Astrocyte (in vitro differentiated cells and primary cell): ENCODE results near the gene IQCM. TPM values are rescaled to one million over a fixed set of nuclear protein-coding genes. Genes with fewer than 3 reads are reported as not detected.
A peak's percentile ranks its signal among the peaks of the same experiment; 100 is the strongest.

Experiments
- DNase-seq: peaks from one replicate; pipeline ENCODE4 v3.0.0-alpha.2; 2010; ENCODE audit warnings: low read depth
- FAIRE-seq: peaks from 2 replicates; lab custom pipeline; 2011; peaks lifted over from hg19 to GRCh38; lab: Jason Lieb, UNC
- H2AFZ ChIP-seq: 2 replicates; pipeline ENCODE4 v1.6.0; 2012; ENCODE audit warnings: low read depth, low read length, inconsistent platforms
- H3K27ac ChIP-seq: 2 replicates; pipeline ENCODE4 v1.5.1; 2011; ENCODE audit warnings: low read depth, low read length, inconsistent platforms
- H3K27me3 ChIP-seq: 2 replicates; pipeline ENCODE4 v1.6.0; 2011; ENCODE audit warnings: low read length, inconsistent platforms; ENCODE audit not compliant: insufficient read depth
- H3K36me3 ChIP-seq: 2 replicates; pipeline ENCODE4 v1.5.1; 2011; ENCODE audit warnings: low read length, inconsistent platforms; ENCODE audit not compliant: insufficient read depth
- H3K4me1 ChIP-seq: 2 replicates; pipeline ENCODE4 v1.5.1; 2011; ENCODE audit warnings: low read length, inconsistent platforms; ENCODE audit not compliant: insufficient read depth
- H3K4me2 ChIP-seq: 2 replicates; pipeline ENCODE4 v1.6.0; 2012; ENCODE audit warnings: low read length, inconsistent platforms
- H3K4me3 ChIP-seq: 2 replicates; pipeline ENCODE4 v1.5.1; 2011; ENCODE audit warnings: low read depth, mild to moderate bottlenecking, low read length, inconsistent platforms; ENCODE audit not compliant: insufficient read depth
- H3K79me2 ChIP-seq: 2 replicates; pipeline ENCODE4 v1.6.0; 2012; ENCODE audit warnings: mild to moderate bottlenecking, low read length, inconsistent platforms; ENCODE audit not compliant: insufficient read depth
- H3K9ac ChIP-seq: 2 replicates; pipeline ENCODE4 v1.6.0; 2012; ENCODE audit warnings: mild to moderate bottlenecking, low read length, inconsistent platforms
- H3K9me3 ChIP-seq: 2 replicates; pipeline ENCODE4 v1.5.1; 2012; ENCODE audit warnings: low read depth, mild to moderate bottlenecking, low read length, inconsistent platforms; ENCODE audit not compliant: insufficient read depth
- H4K20me1 ChIP-seq: 2 replicates; pipeline ENCODE4 v1.6.0; 2012; ENCODE audit warnings: low read length, inconsistent platforms; ENCODE audit not compliant: insufficient read depth
- H3K27ac Mint-ChIP-seq: one replicate; pipeline ENCODE4 v1.8.0; 2021; ENCODE audit warnings: mild to moderate bottlenecking, mixed read lengths; ENCODE audit not compliant: unreplicated experiment
- H3K27me3 Mint-ChIP-seq: one replicate; pipeline ENCODE4 v1.8.0; 2021; ENCODE audit warnings: low read depth, mixed read lengths; ENCODE audit not compliant: unreplicated experiment
- H3K36me3 Mint-ChIP-seq: one replicate; pipeline ENCODE4 v1.8.0; 2021; ENCODE audit warnings: low read depth, mixed read lengths; ENCODE audit not compliant: unreplicated experiment
- H3K4me1 Mint-ChIP-seq: one replicate; pipeline ENCODE4 v1.8.0; 2021; ENCODE audit warnings: low read depth, mixed read lengths; ENCODE audit not compliant: unreplicated experiment
- H3K4me3 Mint-ChIP-seq: one replicate; pipeline ENCODE4 v1.8.0; 2021; ENCODE audit warnings: mild to moderate bottlenecking, moderate library complexity, mixed read lengths; ENCODE audit not compliant: unreplicated experiment
- H3K9me3 Mint-ChIP-seq: one replicate; pipeline ENCODE4 v1.8.0; 2021; ENCODE audit warnings: mild to moderate bottlenecking, mixed read lengths; ENCODE audit not compliant: unreplicated experiment
- EZH2 ChIP-seq: IDR thresholded peaks from 2 replicates; pipeline ENCODE4 v1.6.1; 2012; ENCODE audit warnings: mild to moderate bottlenecking, low read length, inconsistent platforms; ENCODE audit not compliant: insufficient read depth
- total RNA-seq: library from RNA; stranded (reverse); gene quantifications from 2 replicates; pipeline ENCODE4 v1.2.1, GENCODE V29; 2021
- TF ChIP-seq, protein P1 (sequence below): IDR thresholded peaks from 2 replicates; pipeline ENCODE4 v1.5.1; 2011; ENCODE audit warnings: low read depth, mild to moderate bottlenecking, inconsistent platforms, low read length, moderate library complexity; ENCODE audit not compliant: insufficient read depth

The IQCM gene
- total RNA-seq, 1 donor from 2014 or later: 0.11 TPM

DNA sequence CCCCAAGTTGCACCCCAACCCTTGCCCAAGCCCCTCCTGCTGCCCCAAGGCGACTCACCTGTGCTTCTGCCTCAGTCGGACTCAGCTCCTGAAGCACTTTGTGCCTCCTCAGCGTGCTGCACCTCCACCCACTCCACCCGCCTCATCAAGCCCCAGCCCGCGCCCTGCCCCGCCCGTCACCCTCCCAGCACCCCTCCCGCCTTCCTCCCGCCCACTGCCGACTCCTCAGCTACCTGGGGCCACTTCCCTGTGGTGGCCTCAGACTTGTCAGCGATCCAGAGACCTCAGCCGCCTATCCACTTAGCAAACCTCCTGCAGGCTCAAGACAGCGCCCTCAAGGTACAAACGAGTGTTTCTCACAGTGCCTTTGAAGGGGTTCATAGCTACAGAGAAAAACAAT is 19.6 kb upstream of the IQCM start:
- Mint-ChIP-seq H3K27ac (no peak overlapping the region), H3K4me1 (peaks cover 8% of the 10 kb centered on the region), H3K9me3 (peaks cover 4% of the 10 kb centered on the region), H3K27me3 (no peaks in the 10 kb centered on the region), H3K36me3 (no peaks in the 10 kb centered on the region), H3K4me3 (no peak overlapping the region)
- Histone ChIP-seq H3K79me2 (no peaks in the 10 kb centered on the region), H3K4me1 (no peaks in the 10 kb centered on the region), H3K4me3 (no peak overlapping the region), H4K20me1 (no peaks in the 10 kb centered on the region), H3K9me3 (no peaks in the 10 kb centered on the region), H3K4me2 (no peak overlapping the region), H3K9ac (no peak overlapping the region), H3K36me3 (no peaks in the 10 kb centered on the region), H3K27me3 (no peaks in the 10 kb centered on the region), H2AFZ (no peak overlapping the region), H3K27ac (no peak overlapping the region)
- no peak for TF ChIP-seq EZH2
- TF ChIP-seq, protein P1, sequence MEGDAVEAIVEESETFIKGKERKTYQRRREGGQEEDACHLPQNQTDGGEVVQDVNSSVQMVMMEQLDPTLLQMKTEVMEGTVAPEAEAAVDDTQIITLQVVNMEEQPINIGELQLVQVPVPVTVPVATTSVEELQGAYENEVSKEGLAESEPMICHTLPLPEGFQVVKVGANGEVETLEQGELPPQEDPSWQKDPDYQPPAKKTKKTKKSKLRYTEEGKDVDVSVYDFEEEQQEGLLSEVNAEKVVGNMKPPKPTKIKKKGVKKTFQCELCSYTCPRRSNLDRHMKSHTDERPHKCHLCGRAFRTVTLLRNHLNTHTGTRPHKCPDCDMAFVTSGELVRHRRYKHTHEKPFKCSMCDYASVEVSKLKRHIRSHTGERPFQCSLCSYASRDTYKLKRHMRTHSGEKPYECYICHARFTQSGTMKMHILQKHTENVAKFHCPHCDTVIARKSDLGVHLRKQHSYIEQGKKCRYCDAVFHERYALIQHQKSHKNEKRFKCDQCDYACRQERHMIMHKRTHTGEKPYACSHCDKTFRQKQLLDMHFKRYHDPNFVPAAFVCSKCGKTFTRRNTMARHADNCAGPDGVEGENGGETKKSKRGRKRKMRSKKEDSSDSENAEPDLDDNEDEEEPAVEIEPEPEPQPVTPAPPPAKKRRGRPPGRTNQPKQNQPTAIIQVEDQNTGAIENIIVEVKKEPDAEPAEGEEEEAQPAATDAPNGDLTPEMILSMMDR: no peak
- no peak for DNase-seq
- FAIRE-seq: no peak

DNA sequence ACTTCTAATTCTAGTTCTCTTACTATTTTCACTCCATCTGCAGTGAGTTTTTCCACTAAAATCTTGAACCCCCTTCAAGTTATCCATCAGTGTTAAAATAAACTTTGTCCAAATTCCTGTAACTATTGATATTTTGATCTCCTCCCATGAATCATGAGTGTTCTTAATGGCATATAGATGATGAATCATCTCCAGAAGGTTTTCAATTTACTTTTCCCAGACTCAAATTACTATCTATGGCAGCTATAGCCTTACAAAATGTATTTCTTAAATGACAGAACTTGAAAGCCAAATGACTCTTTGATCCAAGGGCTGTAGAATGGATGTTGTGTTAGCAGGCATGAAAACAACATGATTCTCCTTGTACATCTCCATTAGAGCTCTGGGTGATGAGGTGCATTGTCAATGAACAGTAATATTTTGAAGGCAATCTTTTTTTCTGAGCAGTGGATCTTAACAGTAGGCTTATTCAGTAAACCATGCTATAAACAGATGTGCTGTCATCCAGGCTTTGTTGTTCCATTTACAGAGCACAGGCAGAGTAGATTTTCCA is 16.1 kb upstream of the IQCM start:
- Mint-ChIP-seq H3K36me3 (no peaks in the 10 kb centered on the region), H3K27me3 (no peaks in the 10 kb centered on the region), H3K9me3 (peaks cover 6% of the 10 kb centered on the region), H3K4me3 (no peak overlapping the region), H3K27ac (no peak overlapping the region), H3K4me1 (peaks cover 4% of the 10 kb centered on the region)
- no peak overlapping the region for H3K4me3 ChIP-seq
- H3K9ac ChIP-seq: no peak overlapping the region
- no peak overlapping the region for H3K4me2 ChIP-seq
- no peak for TF ChIP-seq EZH2
- TF ChIP-seq, protein P1: no peak
- H3K27me3 ChIP-seq: no peaks in the 10 kb centered on the region
- FAIRE-seq (no peak), DNase-seq (no peak)
- H3K27ac ChIP-seq: no peak overlapping the region
- H3K36me3 ChIP-seq: no peaks in the 10 kb centered on the region
- no peaks in the 10 kb centered on the region for H4K20me1 ChIP-seq
- H3K4me1 ChIP-seq: no peaks in the 10 kb centered on the region
- no peak overlapping the region for H2AFZ ChIP-seq
- no peaks in the 10 kb centered on the region for H3K79me2 ChIP-seq
- no peaks in the 10 kb centered on the region for H3K9me3 ChIP-seq

DNA sequence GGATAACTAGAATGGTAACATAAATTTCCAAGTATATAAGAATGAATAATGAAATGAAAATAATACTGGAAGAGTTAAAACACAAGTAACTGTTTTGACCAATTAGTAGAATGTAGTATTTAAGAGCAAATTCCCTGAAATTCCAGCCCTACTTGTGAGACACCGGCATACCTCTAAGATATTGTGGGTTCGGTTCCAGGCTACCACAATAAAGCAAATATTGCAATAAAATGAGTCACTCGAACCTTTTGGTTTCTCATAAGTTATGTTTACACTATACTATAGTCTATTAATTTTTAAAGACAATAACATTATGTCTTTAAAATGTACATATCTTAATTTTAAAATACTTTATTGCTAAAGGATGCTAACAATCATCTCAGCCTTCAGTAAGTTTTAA is 15.2 kb upstream of the IQCM start:
- H3K9me3 Mint-ChIP-seq: peaks cover 6% of the 10 kb centered on the region

More for the DNA sequence above, 15.2 kb upstream of the IQCM start:
- H3K4me1 Mint-ChIP-seq: peaks cover 2% of the 10 kb centered on the region
- Histone ChIP-seq H3K4me3 (no peak overlapping the region), H3K79me2 (no peaks in the 10 kb centered on the region), H3K9ac (no peak overlapping the region), H3K4me1 (no peaks in the 10 kb centered on the region), H4K20me1 (no peaks in the 10 kb centered on the region), H3K4me2 (no peak overlapping the region), H3K36me3 (no peaks in the 10 kb centered on the region), H2AFZ (no peak overlapping the region), H3K9me3 (no peaks in the 10 kb centered on the region), H3K27ac (no peak overlapping the region), H3K27me3 (no peaks in the 10 kb centered on the region)
- no peaks in the 10 kb centered on the region for H3K36me3 Mint-ChIP-seq
- no peak overlapping the region for H3K27ac Mint-ChIP-seq
- no peak overlapping the region for H3K4me3 Mint-ChIP-seq
- FAIRE-seq (no peak), DNase-seq (peak; percentile 2)
- TF ChIP-seq EZH2: no peak
- TF ChIP-seq, protein P1: no peak
- H3K27me3 Mint-ChIP-seq: no peaks in the 10 kb centered on the region
